Endothelial cell of umbilical vein (primary cell): ENCODE data around the gene STMP1. TPM values are rescaled to one million over a fixed set of nuclear protein-coding genes. Genes with fewer than 3 reads are reported as not detected.

Experiments used
- BruUV-seq: library from RNA; stranded (reverse); fragments of 400-500 nt; replicated peaks from 2 replicates; lab custom pipeline; 2021; lab: Mats Ljungman, UMichigan
- CTCF ChIA-PET: fragments of 300-600, 350-600 bp; sonication (Branson Sonifier 250); formaldehyde crosslinking; loops from one replicate; lab custom pipeline; 2021; ENCODE audit warnings: antibody characterized with exemption, inconsistent platforms; lab: Charles Lee
- POLR2A ChIA-PET: fragments of 300-600, 350-600 bp; sonication (Branson Sonifier 250); formaldehyde crosslinking; loops from one replicate; lab custom pipeline; 2021; ENCODE audit warnings: antibody characterized with exemption, inconsistent platforms; lab: Charles Lee
- DNase-seq: peaks from one replicate; pipeline ENCODE4 v3.0.0-alpha.2; 2011; ENCODE audit warnings: low read depth, low spot score
- FAIRE-seq: peaks from 2 replicates; lab custom pipeline; 2011; peaks lifted over from hg19 to GRCh38; lab: Jason Lieb, UNC
- H2AFZ ChIP-seq: 2 replicates; pipeline ENCODE4 v1.6.0; 2012; ENCODE audit warnings: low read depth, low read length, control low read depth, inconsistent platforms
- H3K27ac ChIP-seq: 2 replicates; pipeline ENCODE4 v1.5.1; 2011; ENCODE audit warnings: low read depth, mild to moderate bottlenecking, control low read depth, low read length, moderate library complexity; ENCODE audit not compliant: insufficient read depth
- H3K27me3 ChIP-seq, 2 experiments: 2 replicates each; pipeline versions ENCODE4 v1.6.0 to v1.6.1; 2011; ENCODE audit warnings: low read length in 2 of 2, mixed read lengths in 1 of 2; ENCODE audit not compliant: control insufficient read depth in 2 of 2, insufficient read depth in 2 of 2
- H3K36me3 ChIP-seq, 2 experiments: 2 replicates in 1 of 2; 3 replicates in 1 of 2; pipeline ENCODE4 v1.5.1; 2011; ENCODE audit warnings: low read length in 2 of 2, mild to moderate bottlenecking in 1 of 2, moderate library complexity in 1 of 2; ENCODE audit not compliant: control insufficient read depth in 2 of 2, insufficient read depth in 2 of 2; ENCODE audit errors: extremely low read depth in 1 of 2
- H3K4me1 ChIP-seq: 3 replicates; pipeline ENCODE4 v1.5.1; 2011; ENCODE audit warnings: mild to moderate bottlenecking, low read length; ENCODE audit not compliant: control insufficient read depth, insufficient read depth; ENCODE audit errors: extremely low read depth
- H3K4me2 ChIP-seq: 2 replicates; pipeline ENCODE4 v1.6.1; 2011; ENCODE audit warnings: low read length, control low read depth, mixed read lengths; ENCODE audit not compliant: insufficient read depth
- H3K4me3 ChIP-seq, 3 experiments: fragments of 200-600 bp in 1 of 3; sonication (generic), shearing (Covaris generic) in 1 of 3; replicated peaks in 1 of 3; 2 replicates each; pipeline ENCODE4 v1.5.1; 2011 to 2016; ENCODE audit warnings: control low read depth in 3 of 3, low read length in 3 of 3, mild to moderate bottlenecking in 2 of 3, inconsistent platforms in 1 of 3, low read depth in 1 of 3, moderate library complexity in 1 of 3; ENCODE audit not compliant: insufficient read depth in 1 of 3
- H3K79me2 ChIP-seq: 2 replicates; pipeline ENCODE4 v1.6.0; 2012; ENCODE audit warnings: low read length, inconsistent platforms; ENCODE audit not compliant: control insufficient read depth, insufficient read depth
- H3K9ac ChIP-seq: replicated peaks from 2 replicates; pipeline ENCODE3; 2011; ENCODE audit warnings: low read length, control low read depth; ENCODE audit not compliant: insufficient read depth; ENCODE audit errors: extremely low read depth
- H3K9me1 ChIP-seq: replicated peaks from 3 replicates; pipeline ENCODE4 v1.6.0; 2011; ENCODE audit warnings: mild to moderate bottlenecking, low read length; ENCODE audit not compliant: control insufficient read depth, insufficient read depth; ENCODE audit errors: extremely low read depth
- H3K9me3 ChIP-seq: replicated peaks from 2 replicates; pipeline ENCODE4 v1.5.1; 2012; ENCODE audit warnings: low read length, inconsistent platforms; ENCODE audit not compliant: control insufficient read depth, insufficient read depth
- H4K20me1 ChIP-seq: replicated peaks from 2 replicates; pipeline ENCODE3; 2011; ENCODE audit warnings: mild to moderate bottlenecking, low read length; ENCODE audit not compliant: control insufficient read depth, insufficient read depth; ENCODE audit errors: extremely low read depth
- EZH2 ChIP-seq: IDR thresholded peaks from 2 replicates; pipeline ENCODE4 v1.6.1; 2012; ENCODE audit warnings: borderline replicate concordance, low read depth, mild to moderate bottlenecking, moderate library complexity, low read length, inconsistent platforms; ENCODE audit not compliant: severe bottlenecking
- FOS ChIP-seq: IDR thresholded peaks from 2 replicates; pipeline ENCODE4 v1.6.1; 2011; ENCODE audit warnings: mild to moderate bottlenecking, low read length, moderate library complexity, borderline replicate concordance; ENCODE audit not compliant: insufficient read depth
- GATA2 ChIP-seq: IDR thresholded peaks from 2 replicates; pipeline ENCODE4 v1.7.0; 2011; ENCODE audit warnings: low read depth, mild to moderate bottlenecking, moderate library complexity, mixed read lengths, low read length; ENCODE audit not compliant: insufficient read length, insufficient read depth
- POLR2A ChIP-seq: IDR thresholded peaks from 2 replicates; pipeline ENCODE4 v1.6.1; 2012; ENCODE audit warnings: low read depth, mild to moderate bottlenecking, control low read depth, low read length
- dilution Hi-C: fragments of 300-500 bp; cut with MboI; formaldehyde crosslinking; loops from one replicate; pipeline ENCODE4 v1.15.0; 2019; ENCODE audit warnings: low sequenced_read_pairs; ENCODE audit not compliant: extremely low pct_ligation_motif_present
- intact Hi-C: fragments of 100-400 bp; cut with micrococcal nuclease; formaldehyde crosslinking; loops from one replicate; pipeline ENCODE4 v1.10.0; 2022
- polyA plus RNA-seq, 4 experiments: library from polyadenylated mRNA; depleted of rRNA in 3 of 4; stranded (reverse) in 3 of 4; unstranded in 1 of 4; fragments of >200 nt; gene quantifications; 2 replicates each; pipeline versions ENCODE4 v1.2.1 to v1.2.3, GENCODE V29; 2011 to 2012; ENCODE audit warnings: missing spikeins in 1 of 4
- total RNA-seq: library from RNA; stranded (reverse); gene quantifications from 2 replicates; pipeline ENCODE4 v1.2.3, GENCODE V29; 2021
- TF ChIP-seq, protein P1 (sequence below), 2 donors: IDR thresholded peaks; 1 replicate in 1 of 2; 2 replicates in 1 of 2; pipeline ENCODE4 v1.5.1; 2011; ENCODE audit warnings: low read length in 2 of 2, mild to moderate bottlenecking in 2 of 2, moderate library complexity in 2 of 2, control low read depth in 1 of 2, inconsistent platforms in 1 of 2, low read depth in 1 of 2; ENCODE audit not compliant: insufficient read depth in 1 of 2; ENCODE audit errors: extremely low read depth in 1 of 2
- TF ChIP-seq, protein P2 (sequence below): IDR thresholded peaks from 2 replicates; pipeline ENCODE4 v1.6.1; 2011; ENCODE audit not compliant: insufficient read depth, insufficient read length

The STMP1 gene
- total and polyA plus RNA-seq, 2 donors (not counting 3 experiments of a cell fraction or from before 2014, with no cell fraction given): 17.1 to 31.3 TPM

GRCh38 chr7:135704074-135704473 lies 41.8 kb downstream of the STMP1 start:
- Histone ChIP-seq H3K27ac (no peak overlapping the region), H3K9me1 (no peaks in the 10 kb centered on the region), H3K79me2 (no peaks in the 10 kb centered on the region), H3K4me3 (no peak overlapping the region), H3K27me3 (no peaks in the 10 kb centered on the region), H2AFZ (no peak overlapping the region), H3K4me2 (no peak overlapping the region), H3K4me1 (peaks cover 6% of the 10 kb centered on the region), H3K36me3 (no peaks in the 10 kb centered on the region), H3K9ac (no peak overlapping the region), H4K20me1 (no peaks in the 10 kb centered on the region), H3K9me3 (no peaks in the 10 kb centered on the region)
- dilution Hi-C loops (no loop called here), intact Hi-C loops (no loop called here)
- CTCF ChIA-PET: interaction anchor here (0.9 to 1.2 kb wide), 3 partner anchors 9 to 19 kb away, joined by 4 to 7 read pairs (median 4); no protein-coding TSS in a partner anchor
- POLR2A ChIA-PET: no interaction called here
- no peak for DNase-seq
- FAIRE-seq: no peak
- BruUV-seq: no TSS peak
- TF ChIP-seq GATA2: no peak
- TF ChIP-seq, protein P1, sequence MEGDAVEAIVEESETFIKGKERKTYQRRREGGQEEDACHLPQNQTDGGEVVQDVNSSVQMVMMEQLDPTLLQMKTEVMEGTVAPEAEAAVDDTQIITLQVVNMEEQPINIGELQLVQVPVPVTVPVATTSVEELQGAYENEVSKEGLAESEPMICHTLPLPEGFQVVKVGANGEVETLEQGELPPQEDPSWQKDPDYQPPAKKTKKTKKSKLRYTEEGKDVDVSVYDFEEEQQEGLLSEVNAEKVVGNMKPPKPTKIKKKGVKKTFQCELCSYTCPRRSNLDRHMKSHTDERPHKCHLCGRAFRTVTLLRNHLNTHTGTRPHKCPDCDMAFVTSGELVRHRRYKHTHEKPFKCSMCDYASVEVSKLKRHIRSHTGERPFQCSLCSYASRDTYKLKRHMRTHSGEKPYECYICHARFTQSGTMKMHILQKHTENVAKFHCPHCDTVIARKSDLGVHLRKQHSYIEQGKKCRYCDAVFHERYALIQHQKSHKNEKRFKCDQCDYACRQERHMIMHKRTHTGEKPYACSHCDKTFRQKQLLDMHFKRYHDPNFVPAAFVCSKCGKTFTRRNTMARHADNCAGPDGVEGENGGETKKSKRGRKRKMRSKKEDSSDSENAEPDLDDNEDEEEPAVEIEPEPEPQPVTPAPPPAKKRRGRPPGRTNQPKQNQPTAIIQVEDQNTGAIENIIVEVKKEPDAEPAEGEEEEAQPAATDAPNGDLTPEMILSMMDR (IDR thresholded peaks at IDR 0.05; ENCODE audit: extremely low read depth in 1 of 2, insufficient read depth in 1 of 2, low read depth in 1 of 2, low read length in 2 of 2): peak; percentile 24 to 31

- CTCF ChIA-PET: interaction anchor here (0.9 to 1.2 kb wide), 6 partner anchors 9 to 430 kb away, joined by 3 to 7 read pairs (median 4); partner anchors contain the start of gene STMP1
- no peak for FAIRE-seq
- DNase-seq: no peak
- Histone ChIP-seq H3K9me1 (no peaks in the 10 kb centered on the region), H3K9me3 (no peaks in the 10 kb centered on the region), H3K27ac (no peak overlapping the region), H3K4me2 (no peak overlapping the region), H3K4me3 (no peak overlapping the region), H4K20me1 (no peaks in the 10 kb centered on the region), H3K36me3 (no peaks in the 10 kb centered on the region), H2AFZ (no peak overlapping the region), H3K79me2 (no peaks in the 10 kb centered on the region), H3K9ac (no peak overlapping the region), H3K27me3 (no peaks in the 10 kb centered on the region), H3K4me1 (peaks cover 6% of the 10 kb centered on the region)
- no TSS peak for BruUV-seq
- dilution Hi-C loops (no loop called here), intact Hi-C loops (no loop called here)
- no peak for TF ChIP-seq GATA2
- no peak for TF ChIP-seq EZH2
- no peak for TF ChIP-seq FOS
- TF ChIP-seq POLR2A: no peak
- TF ChIP-seq, protein P2, sequence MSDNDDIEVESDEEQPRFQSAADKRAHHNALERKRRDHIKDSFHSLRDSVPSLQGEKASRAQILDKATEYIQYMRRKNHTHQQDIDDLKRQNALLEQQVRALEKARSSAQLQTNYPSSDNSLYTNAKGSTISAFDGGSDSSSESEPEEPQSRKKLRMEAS: no peak
- POLR2A ChIA-PET: no interaction called here
These were observed 42.4 kb downstream of the STMP1 start for GRCh38 chr7:135704698-135705097.
